VCaP (cell line): ENCODE results near the gene TMEM242.

ENCODE experiments used
- H3K27ac ChIP-seq: fragments of 450-650 bp; 2 replicates; pipeline ENCODE4 v1.5.1; 2017
- CTCF ChIP-seq: fragments of 450-650 bp; conservative IDR thresholded peaks from 2 replicates; pipeline ENCODE4 v1.5.1; 2017; ENCODE audit warnings: mild to moderate bottlenecking, moderate library complexity

The TMEM242 gene

DNA sequence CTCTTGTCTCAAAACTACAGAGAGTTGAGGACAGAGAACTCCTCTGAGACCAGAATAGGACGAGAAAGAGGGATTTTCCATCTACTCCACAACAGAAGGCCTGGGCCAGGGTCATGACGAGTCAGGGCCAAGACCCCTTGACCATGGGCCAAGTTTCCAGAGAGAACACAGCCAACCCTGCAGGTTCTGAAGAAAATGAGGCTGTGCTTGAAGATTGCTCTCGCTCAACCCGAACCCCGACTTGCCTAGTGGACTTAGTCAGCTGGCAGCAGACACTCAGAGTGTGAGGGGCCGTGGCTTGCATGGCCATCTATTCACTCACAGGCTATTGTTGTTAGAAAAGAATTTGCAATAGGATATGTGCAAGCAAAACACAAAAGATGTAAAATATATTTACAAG lies 54.5 kb downstream of the TMEM242 start:
- no peak for TF ChIP-seq CTCF
- H3K27ac ChIP-seq, result no peak overlapping the region

DNA sequence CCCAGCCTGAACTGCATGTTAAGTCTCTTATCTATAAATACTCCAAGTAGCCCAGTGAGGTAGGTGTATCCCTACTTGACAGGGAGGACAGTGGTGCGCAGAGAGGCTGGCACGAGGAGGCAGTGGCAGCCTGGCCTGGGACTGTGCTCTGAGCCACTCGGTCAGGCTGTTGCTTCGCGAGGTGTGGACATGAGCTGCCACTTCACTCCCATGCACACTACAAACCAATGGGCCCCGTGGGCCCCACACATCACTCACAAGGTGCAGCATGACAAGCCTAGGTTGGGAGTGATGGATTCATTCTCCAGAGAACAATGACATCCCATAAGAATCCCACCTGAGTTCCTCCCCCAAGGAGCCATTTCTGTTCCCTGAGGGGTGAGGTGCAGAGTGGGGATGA lies 54.9 kb downstream of the TMEM242 start:
- H3K27ac ChIP-seq, result no peak overlapping the region
- TF ChIP-seq CTCF, result no peak

DNA sequence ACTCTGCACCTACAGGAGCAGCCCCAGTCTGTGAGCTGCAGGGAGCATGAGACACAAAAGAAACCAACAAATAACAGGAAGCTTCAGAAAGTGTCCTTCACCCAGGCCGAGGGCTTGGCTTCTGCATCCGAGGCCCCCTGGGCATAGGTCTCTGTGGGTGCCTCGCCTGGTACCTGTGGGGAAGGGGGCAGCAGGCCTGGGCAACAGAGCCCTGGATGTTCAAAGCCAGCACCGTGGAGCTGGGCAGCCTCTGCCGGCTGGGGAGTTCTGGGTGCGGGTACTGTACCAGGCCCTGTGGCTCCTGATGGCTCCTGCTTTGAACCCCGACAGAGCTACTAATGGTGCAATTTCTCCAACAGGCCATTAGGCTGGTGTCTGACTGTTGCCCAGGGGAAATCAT lies 55.7 kb downstream of the TMEM242 start:
- TF ChIP-seq CTCF, result no peak

GRCh38 chr6:157267109-157267611 lies 56.2 kb downstream of the TMEM242 start:
- TF ChIP-seq CTCF, result no peak
- H3K27ac ChIP-seq, result no peak overlapping the region

More for the DNA sequence above, 55.7 kb downstream of the TMEM242 start:
- H3K27ac ChIP-seq, result no peak overlapping the region

DNA sequence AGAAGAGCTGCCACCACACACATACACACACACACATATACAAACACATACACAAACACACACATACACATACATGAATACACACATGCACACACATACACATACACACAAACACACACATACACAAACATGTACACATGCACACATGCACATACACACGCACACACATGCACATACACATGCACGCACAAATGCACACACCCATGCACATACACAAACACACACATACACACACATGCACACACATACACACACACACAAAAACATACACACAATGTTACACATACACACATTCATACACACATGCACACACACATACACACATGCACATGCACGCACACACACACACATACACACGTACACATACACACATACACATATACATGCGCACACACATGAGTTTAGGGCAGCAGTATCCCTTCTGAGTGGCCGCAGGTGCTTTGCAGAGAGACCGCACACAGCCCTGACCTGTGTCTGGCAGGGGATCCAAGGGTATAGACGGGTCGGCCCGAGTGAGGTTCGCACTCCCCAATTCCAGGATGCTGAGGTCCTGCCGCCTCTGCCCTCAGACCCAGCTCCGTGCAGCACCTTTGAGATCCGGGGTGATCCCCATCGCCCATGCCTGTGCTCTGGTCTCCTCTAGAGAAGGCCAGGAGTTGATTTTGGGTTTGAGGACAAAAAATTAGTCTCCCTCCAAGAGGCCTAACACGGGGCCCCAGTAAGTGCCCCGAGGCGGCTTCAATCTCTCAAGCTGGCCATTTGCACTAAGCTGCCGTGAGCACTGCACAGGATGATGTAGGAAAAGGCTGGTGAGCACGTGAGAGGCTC lies 56.8 kb downstream of the TMEM242 start:
- TF ChIP-seq CTCF, result no peak
- no peak overlapping the region for H3K27ac ChIP-seq

DNA sequence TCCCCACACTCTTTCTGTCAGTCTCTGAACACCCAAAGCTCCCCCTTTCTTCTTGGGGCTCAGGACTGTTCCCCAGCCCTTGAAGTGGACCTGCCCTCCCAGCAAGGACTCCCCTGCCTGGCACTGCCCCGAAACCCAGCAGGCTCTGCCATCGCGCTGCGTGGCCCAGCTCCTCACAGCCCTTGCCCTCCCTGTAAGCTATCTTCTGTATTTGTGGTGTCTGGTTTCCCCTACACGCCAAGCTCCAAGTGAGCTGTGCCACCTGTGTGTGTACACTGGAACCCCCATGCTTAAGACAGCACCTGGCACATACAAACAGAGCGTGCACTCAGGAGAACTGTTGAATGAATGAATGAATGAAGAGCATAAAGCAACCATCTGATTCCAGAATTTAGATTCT lies 57.7 kb downstream of the TMEM242 start:
- no peak for TF ChIP-seq CTCF
- H3K27ac ChIP-seq, result peak overlapping the region; percentile 74

- peak overlapping the region; percentile 74 for H3K27ac ChIP-seq
- no peak for TF ChIP-seq CTCF
Observed at GRCh38 chr6:157265186-157265585, 58.1 kb downstream of the TMEM242 start.
